GM18508 (cell line): Measurements from ENCODE around the gene AOX1.
"Not testable (repeated sequence)": the region's sequence is repeated elsewhere in the genome, so short reads cannot be mapped to it uniquely, and the experiment has no call there.

Experiments used
- ATAC-seq: cut with Tn5 transposase; IDR thresholded peaks from one replicate; pipeline ENCODE4 v1.9.1; 2021; ENCODE audit warnings: moderate number of reproducible peaks; ENCODE audit not compliant: insufficient read depth, unreplicated experiment

AOX1 gene

GRCh38 chr2:200662727-200663126, 76.9 kb downstream of the AOX1 start:
- ATAC-seq: no peak

- ATAC-seq: no peak
Measured at GRCh38 chr2:200664770-200665494, 79.1 kb downstream of the AOX1 start.

- ATAC-seq: no peak
Measured at GRCh38 chr2:200665626-200666453, 80.0 kb downstream of the AOX1 start.

GRCh38 chr2:200667413-200667812, 81.6 kb downstream of the AOX1 start:
- ATAC-seq: no peak

GRCh38 chr2:200668478-200668877, 82.7 kb downstream of the AOX1 start:
- ATAC-seq: no peak

- ATAC-seq: no peak
Measured at GRCh38 chr2:200669308-200669707, 83.5 kb downstream of the AOX1 start.

GRCh38 chr2:200670313-200670712, 84.5 kb downstream of the AOX1 start:
- no peak for ATAC-seq

GRCh38 chr2:200670751-200671150, 84.9 kb downstream of the AOX1 start:
- ATAC-seq: no peak

GRCh38 chr2:200673191-200673590, 87.4 kb downstream of the AOX1 start:
- no peak for ATAC-seq

GRCh38 chr2:200674837-200675236, 89.0 kb downstream of the AOX1 start:
- ATAC-seq: no peak

- no peak for ATAC-seq
Measured at GRCh38 chr2:200677171-200677570, 91.4 kb downstream of the AOX1 start.

GRCh38 chr2:200677721-200678532, 92.1 kb downstream of the AOX1 start:
- ATAC-seq: no peak

- no peak for ATAC-seq
Measured at GRCh38 chr2:200679127-200679526, 93.3 kb downstream of the AOX1 start.

GRCh38 chr2:200679535-200679934, 93.7 kb downstream of the AOX1 start:
- ATAC-seq: no peak

GRCh38 chr2:200681697-200682096, 95.9 kb downstream of the AOX1 start:
- ATAC-seq: no peak

- not testable (repeated sequence) for ATAC-seq
Measured at GRCh38 chr2:200682407-200682806, 96.6 kb downstream of the AOX1 start.

- ATAC-seq: no peak
Measured at GRCh38 chr2:200687922-200688920, 102.4 kb downstream of the AOX1 start.

GRCh38 chr2:200689115-200689514, 103.3 kb downstream of the AOX1 start:
- no peak for ATAC-seq

- no peak for ATAC-seq
Measured at GRCh38 chr2:200693836-200694470, 108.1 kb downstream of the AOX1 start.
